B cell (primary cell): ENCODE results near the gene MYL12A. TPM values are rescaled to one million over a fixed set of nuclear protein-coding genes. Genes with fewer than 3 reads are reported as not detected.

Experiments
- ATAC-seq: fragments of 200-7000 bp; cut with Tn5 transposase; one replicate; pipeline ENCODE4 v1.10.0; 2021; ENCODE audit warnings: low read depth, mild to moderate bottlenecking, moderate number of reproducible peaks, moderate library complexity
- CTCF ChIA-PET: fragments of 350-600 bp; sonication (Branson Sonifier 250); formaldehyde crosslinking; loops from one replicate; lab custom pipeline; 2021; ENCODE audit warnings: antibody characterized with exemption, inconsistent platforms; lab: Charles Lee
- POLR2A ChIA-PET: fragments of 350-600 bp; sonication (Branson Sonifier 250); formaldehyde crosslinking; loops from one replicate; lab custom pipeline; 2021; ENCODE audit warnings: antibody characterized with exemption; lab: Charles Lee
- DNase-seq: peaks from one replicate; pipeline ENCODE4 v3.0.0; 2013
- H2AFZ ChIP-seq: 2 replicates; pipeline ENCODE4 v1.6.1; 2012; ENCODE audit warnings: mild to moderate bottlenecking, low read depth, low read length; ENCODE audit not compliant: insufficient read depth, poor library complexity, severe bottlenecking
- H3K27ac ChIP-seq, 2 donors: 1 replicate in 1 of 2; 2 replicates in 1 of 2; pipeline ENCODE4 v1.5.1; 2012 to 2013; ENCODE audit warnings: low read length in 2 of 2, mild to moderate bottlenecking in 2 of 2, moderate library complexity in 1 of 2
- H3K27me3 ChIP-seq, 4 experiments: fragments of 200-600 bp in 1 of 4; sonication (generic) in 1 of 4; replicated peaks in 1 of 4; 1 replicate in 2 of 4; 2 replicates in 2 of 4; pipeline versions ENCODE4 v1.6.1 to v1.7.0; 2013 to 2016; ENCODE audit warnings: low read length in 3 of 4, mild to moderate bottlenecking in 2 of 4, mixed read lengths in 1 of 4, moderate library complexity in 1 of 4; ENCODE audit not compliant: insufficient read depth in 4 of 4, control insufficient read depth in 3 of 4; ENCODE audit errors: control extremely low read depth in 1 of 4
- H3K36me3 ChIP-seq, 2 experiments: replicated peaks in 1 of 2; 1 replicate in 1 of 2; 2 replicates in 1 of 2; pipeline versions ENCODE4 v1.6.1 to v1.7.1; 2013; ENCODE audit warnings: low read length in 1 of 2; ENCODE audit not compliant: insufficient read depth in 2 of 2, control insufficient read depth in 1 of 2; ENCODE audit errors: control extremely low read depth in 1 of 2, extremely low read depth in 1 of 2
- H3K4me1 ChIP-seq, 2 donors: fragments of 200-600 bp in 1 of 2; sonication (generic) in 1 of 2; 1 replicate in 1 of 2; 2 replicates in 1 of 2; pipeline versions ENCODE4 v1.5.1 to v1.6.1; 2013 to 2017; ENCODE audit warnings: low read length in 2 of 2; ENCODE audit not compliant: control insufficient read depth in 2 of 2, insufficient read depth in 2 of 2
- H3K4me2 ChIP-seq: replicated peaks from 2 replicates; pipeline ENCODE3; 2012; ENCODE audit warnings: mild to moderate bottlenecking, low read depth, low read length; ENCODE audit not compliant: poor library complexity, severe bottlenecking
- H3K4me3 ChIP-seq, 5 experiments: fragments of 200-600 bp in 1 of 5; sonication (generic) in 1 of 5; 1 replicate in 3 of 5; 2 replicates in 2 of 5; pipeline versions ENCODE4 v1.5.1 to v1.7.0; 2011 to 2016; ENCODE audit warnings: low read length in 4 of 5, mild to moderate bottlenecking in 4 of 5, low read depth in 2 of 5, control low read depth in 1 of 5, moderate library complexity in 1 of 5; ENCODE audit not compliant: insufficient read depth in 1 of 5; ENCODE audit errors: control extremely low read depth in 1 of 5, extremely low read depth in 1 of 5
- H3K79me2 ChIP-seq: fragments of 200-600 bp; sonication (generic); one replicate; pipeline ENCODE4 v1.6.0; 2016; ENCODE audit warnings: low read length; ENCODE audit not compliant: control insufficient read depth, insufficient read depth
- H3K9ac ChIP-seq: fragments of 200-600 bp; sonication (generic); 2 replicates; pipeline ENCODE4 v1.6.1; 2017; ENCODE audit warnings: mild to moderate bottlenecking, low read length, moderate library complexity
- H3K9me3 ChIP-seq, 3 donors: one replicate each; pipeline versions ENCODE4 v1.6.1 to v1.7.1; 2013; ENCODE audit warnings: low read length in 2 of 3; ENCODE audit not compliant: control insufficient read depth in 2 of 3, insufficient read depth in 1 of 3; ENCODE audit errors: control extremely low read depth in 1 of 3
- H4K20me1 ChIP-seq: 2 replicates; pipeline ENCODE4 v1.6.0; 2012; ENCODE audit warnings: mild to moderate bottlenecking, low read length; ENCODE audit not compliant: insufficient read depth, control insufficient read depth, poor library complexity, severe bottlenecking
- H3K27ac Mint-ChIP-seq: one replicate; pipeline ENCODE4 v1.8.0; 2021; ENCODE audit warnings: mixed read lengths
- H3K27me3 Mint-ChIP-seq: one replicate; pipeline ENCODE4 v1.8.0; 2021; ENCODE audit warnings: mixed read lengths
- H3K4me1 Mint-ChIP-seq: one replicate; pipeline ENCODE4 v1.8.0; 2021; ENCODE audit warnings: mixed read lengths
- H3K4me3 Mint-ChIP-seq: one replicate; pipeline ENCODE4 v1.8.0; 2021; ENCODE audit warnings: mixed read lengths
- H3K9me3 Mint-ChIP-seq: one replicate; pipeline ENCODE4 v1.8.0; 2022; ENCODE audit warnings: mixed read lengths; ENCODE audit not compliant: insufficient read depth
- EZH2 ChIP-seq: IDR thresholded peaks from 2 replicates; pipeline ENCODE4 v1.6.1; 2012; ENCODE audit warnings: borderline replicate concordance, low read depth, mild to moderate bottlenecking, moderate library complexity, low read length; ENCODE audit not compliant: insufficient read depth, poor library complexity, severe bottlenecking
- WGBS: methylation state at CpG from one replicate; pipeline ENCODE4 v1.1.5; 2013; ENCODE audit warnings: missing lambda C conversion rate; ENCODE audit not compliant: insufficient coverage; 5-methylcytosine and 5-hydroxymethylcytosine counted together
- intact Hi-C: fragments of 100-400 bp; cut with micrococcal nuclease; formaldehyde crosslinking; loops from one replicate; pipeline ENCODE4 v1.10.0; 2022
- polyA plus RNA-seq: library from polyadenylated mRNA; depleted of rRNA; stranded (reverse); fragments of >200 nt; gene quantifications from 2 replicates; pipeline ENCODE4 v1.2.3, GENCODE V29; 2012
- total RNA-seq, 2 donors: library from RNA; stranded (reverse); fragments of 120-200 nt in 1 of 2; gene quantifications; 1 replicate in 1 of 2; 2 replicates in 1 of 2; pipeline versions ENCODE4 v1.2.3 to v1.2.4, GENCODE V29; 2013 to 2022
- TF ChIP-seq, protein P1 (sequence below): fragments of 200-600 bp; IDR thresholded peaks from one replicate; pipeline ENCODE4 v1.8.0; 2022; ENCODE audit warnings: antibody characterized with exemption, mild to moderate bottlenecking

The MYL12A gene
- total and polyA plus RNA-seq, 2 donors (not counting 1 experiment from before 2014, with no cell fraction given): 276 to 281 TPM

DNA sequence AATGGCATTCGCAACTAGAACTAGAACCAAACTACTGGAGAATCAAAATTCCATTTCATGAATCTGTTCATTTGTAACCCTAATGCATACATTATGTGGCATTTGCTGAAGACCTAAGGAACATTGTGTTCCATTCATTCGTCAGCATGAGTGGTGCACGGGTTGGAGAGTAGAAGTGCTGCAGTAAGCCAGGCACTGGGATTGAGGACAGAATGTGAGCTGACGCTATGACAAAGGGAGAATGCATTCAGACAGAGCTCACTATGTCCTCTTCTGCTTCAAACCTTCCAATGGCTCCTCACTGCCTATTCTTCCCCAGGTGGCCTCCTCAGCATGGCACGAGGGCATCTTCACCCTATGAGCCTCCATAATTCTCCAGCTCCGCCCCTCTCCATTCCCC is 21.6 kb upstream of the MYL12A start:
- Histone ChIP-seq H3K36me3 (no peaks in the 10 kb centered on the region), H4K20me1 (no peaks in the 10 kb centered on the region), H3K4me3 (no peak overlapping the region), H3K4me2 (no peak overlapping the region), H2AFZ (no peak overlapping the region), H3K79me2 (no peaks in the 10 kb centered on the region), H3K27ac (no peak overlapping the region), H3K4me1 (no peaks in the 10 kb centered on the region), H3K9me3 (no peaks in the 10 kb centered on the region), H3K27me3 (no peaks in the 10 kb centered on the region), H3K9ac (no peak overlapping the region)
- H3K4me1 Mint-ChIP-seq: no peaks in the 10 kb centered on the region
- CTCF ChIA-PET: interaction anchor here (1.1 kb wide), 1 partner anchor 232 kb away, joined by 3 read pairs; no protein-coding TSS in a partner anchor
- WGBS: 96% methylated on average over 5 of the region's 6 CpGs
- no peak for DNase-seq
- POLR2A ChIA-PET: no interaction called here
- intact Hi-C loops: no loop called here
- no peak overlapping the region for H3K4me3 Mint-ChIP-seq
- H3K27ac Mint-ChIP-seq: no peak overlapping the region
- no peak for ATAC-seq
- H3K9me3 Mint-ChIP-seq: no peaks in the 10 kb centered on the region
- no peaks in the 10 kb centered on the region for H3K27me3 Mint-ChIP-seq
- no peak for TF ChIP-seq EZH2
- TF ChIP-seq, protein P1, sequence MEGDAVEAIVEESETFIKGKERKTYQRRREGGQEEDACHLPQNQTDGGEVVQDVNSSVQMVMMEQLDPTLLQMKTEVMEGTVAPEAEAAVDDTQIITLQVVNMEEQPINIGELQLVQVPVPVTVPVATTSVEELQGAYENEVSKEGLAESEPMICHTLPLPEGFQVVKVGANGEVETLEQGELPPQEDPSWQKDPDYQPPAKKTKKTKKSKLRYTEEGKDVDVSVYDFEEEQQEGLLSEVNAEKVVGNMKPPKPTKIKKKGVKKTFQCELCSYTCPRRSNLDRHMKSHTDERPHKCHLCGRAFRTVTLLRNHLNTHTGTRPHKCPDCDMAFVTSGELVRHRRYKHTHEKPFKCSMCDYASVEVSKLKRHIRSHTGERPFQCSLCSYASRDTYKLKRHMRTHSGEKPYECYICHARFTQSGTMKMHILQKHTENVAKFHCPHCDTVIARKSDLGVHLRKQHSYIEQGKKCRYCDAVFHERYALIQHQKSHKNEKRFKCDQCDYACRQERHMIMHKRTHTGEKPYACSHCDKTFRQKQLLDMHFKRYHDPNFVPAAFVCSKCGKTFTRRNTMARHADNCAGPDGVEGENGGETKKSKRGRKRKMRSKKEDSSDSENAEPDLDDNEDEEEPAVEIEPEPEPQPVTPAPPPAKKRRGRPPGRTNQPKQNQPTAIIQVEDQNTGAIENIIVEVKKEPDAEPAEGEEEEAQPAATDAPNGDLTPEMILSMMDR: no peak

DNA sequence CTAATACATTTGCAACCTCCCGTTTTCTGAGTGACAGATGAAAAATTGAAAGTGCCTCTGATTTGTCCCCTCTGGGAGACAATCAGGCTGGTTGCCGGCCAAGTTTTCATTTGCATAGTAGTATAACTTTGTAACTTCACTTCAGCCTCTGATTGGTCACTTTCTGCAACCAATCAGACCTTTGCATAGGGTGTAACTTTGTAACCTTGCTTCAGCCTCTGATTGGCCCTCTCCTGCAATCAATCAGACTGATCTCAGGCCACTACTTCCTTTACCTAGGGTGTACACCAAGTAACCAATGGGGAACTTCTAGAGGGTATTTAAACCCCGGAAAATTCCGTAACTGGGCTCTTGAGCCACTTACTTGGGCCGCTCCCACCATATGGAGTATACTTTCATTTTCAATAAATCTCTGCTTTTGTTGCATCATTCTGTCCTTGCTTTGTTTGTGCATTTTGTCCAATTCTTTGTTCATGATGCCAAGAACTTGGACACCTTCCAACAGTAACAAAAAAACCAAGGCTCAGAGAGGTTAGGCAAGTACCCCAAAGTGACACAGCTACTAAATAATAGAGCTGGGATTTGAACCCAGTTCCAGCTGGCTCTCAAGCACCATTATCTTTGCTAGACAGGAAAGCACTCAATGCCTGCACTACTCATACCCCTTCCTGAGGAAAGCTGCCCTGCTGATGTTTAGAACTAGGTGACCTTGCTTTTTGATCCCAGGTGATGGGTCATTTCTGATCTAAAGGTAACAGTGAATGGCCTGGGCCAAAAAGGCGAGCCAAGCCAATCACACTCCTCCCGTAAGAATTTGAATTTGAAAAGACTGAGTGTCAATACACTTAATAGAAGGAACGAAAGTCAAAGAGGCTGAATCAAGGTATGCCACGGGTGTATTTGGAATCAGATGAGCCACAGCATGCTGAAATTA is 16.9 kb upstream of the MYL12A start:
- DNase-seq: no peak
- no peaks in the 10 kb centered on the region for H3K9me3 Mint-ChIP-seq
- TF ChIP-seq, protein P1: no peak
- no peak for TF ChIP-seq EZH2
- 89% methylated on average over 8 of the region's 9 CpGs for WGBS
- Histone ChIP-seq H3K4me3 (no peak overlapping the region), H2AFZ (no peak overlapping the region), H3K9me3 (no peaks in the 10 kb centered on the region), H3K27ac (no peak overlapping the region), H4K20me1 (no peaks in the 10 kb centered on the region), H3K27me3 (no peaks in the 10 kb centered on the region), H3K9ac (no peak overlapping the region), H3K4me1 (no peaks in the 10 kb centered on the region), H3K79me2 (no peaks in the 10 kb centered on the region), H3K4me2 (no peak overlapping the region), H3K36me3 (no peaks in the 10 kb centered on the region)
- no peak for ATAC-seq
- H3K4me3 Mint-ChIP-seq: no peak overlapping the region
- CTCF ChIA-PET: interaction anchor here (0.6 to 0.7 kb wide), 2 partner anchors 24 to 46 kb away, joined by 3 read pairs; no protein-coding TSS in a partner anchor
- POLR2A ChIA-PET: no interaction called here
- H3K4me1 Mint-ChIP-seq: no peaks in the 10 kb centered on the region
- intact Hi-C loops: no loop called here
- H3K27ac Mint-ChIP-seq: no peak overlapping the region
- H3K27me3 Mint-ChIP-seq: no peaks in the 10 kb centered on the region
